ENCODE measurements around the gene FCAMR.

- peak in 4 of 6 experiments; percentile 16 to 62 (median 53) for TF ChIP-seq CTCF (IDR thresholded peaks at IDR 0.05)
- TF ChIP-seq POLR2A (IDR thresholded peaks at IDR 0.05): no peak
Observed at GRCh38 chr1:207004931-207005830, 34.9 kb upstream of the FCAMR start.
